HTERT RPE-1 (cell line): Measurements from ENCODE around the gene PPHLN1.

ENCODE experiments used
- in situ Hi-C: fragments of 300-500 bp; cut with MboI; formaldehyde crosslinking; loops from 4 replicates; pipeline ENCODE4 v1.14.3; 2020; ENCODE audit warnings: low sequenced_read_pairs

PPHLN1 gene

GRCh38 chr12:42325653-42326474 lies at the start of gene PPHLN1, which contains the start of gene ZCRB1:
Gene PPHLN1, plus strand, starts transcription at chr12:42326167. Its CDS starts 9,736 bp downstream, at chr12:42335903.
Gene ZCRB1, minus strand, starts transcription at chr12:42326094. Its CDS starts 1,992 bp downstream, at chr12:42324102.
- in situ Hi-C loops: no loop called here

- in situ Hi-C loops: no loop called here
These were observed 48.4 kb upstream of the PPHLN1 start for GRCh38 chr12:42277396-42278127.

GRCh38 chr12:42278128-42278510 lies 47.8 kb upstream of the PPHLN1 start:
- in situ Hi-C loops: no loop called here

- in situ Hi-C loops: no loop called here
These were observed 44.7 kb upstream of the PPHLN1 start for GRCh38 chr12:42281278-42281677.

- in situ Hi-C loops: no loop called here
These were observed 44.1 kb upstream of the PPHLN1 start for GRCh38 chr12:42281844-42282243.

GRCh38 chr12:42282294-42282693 lies 43.7 kb upstream of the PPHLN1 start:
- in situ Hi-C loops: no loop called here

GRCh38 chr12:42283739-42284138 lies 42.2 kb upstream of the PPHLN1 start:
- in situ Hi-C loops: no loop called here

GRCh38 chr12:42284157-42284556 lies 41.8 kb upstream of the PPHLN1 start:
- in situ Hi-C loops: no loop called here

GRCh38 chr12:42284876-42285275 lies 41.1 kb upstream of the PPHLN1 start:
- in situ Hi-C loops: no loop called here

GRCh38 chr12:42285431-42285830 lies 40.5 kb upstream of the PPHLN1 start:
- in situ Hi-C loops: no loop called here

- in situ Hi-C loops: no loop called here
These were observed 39.2 kb upstream of the PPHLN1 start for GRCh38 chr12:42286741-42287140.

- in situ Hi-C loops: no loop called here
These were observed 37.4 kb upstream of the PPHLN1 start for GRCh38 chr12:42288544-42288943.

- in situ Hi-C loops: no loop called here
These were observed 34.3 kb upstream of the PPHLN1 start for GRCh38 chr12:42291680-42292079.

- in situ Hi-C loops: no loop called here
These were observed 29.4 kb upstream of the PPHLN1 start for GRCh38 chr12:42296503-42297109.

GRCh38 chr12:42298887-42299286 lies 27.1 kb upstream of the PPHLN1 start:
- in situ Hi-C loops: no loop called here

- in situ Hi-C loops: no loop called here
These were observed 26.3 kb upstream of the PPHLN1 start for GRCh38 chr12:42299392-42300308.

GRCh38 chr12:42306297-42306696 lies 19.7 kb upstream of the PPHLN1 start:
- in situ Hi-C loops: no loop called here

GRCh38 chr12:42308390-42308789 lies 17.6 kb upstream of the PPHLN1 start:
- in situ Hi-C loops: no loop called here

- in situ Hi-C loops: no loop called here
These were observed 16.0 kb upstream of the PPHLN1 start for GRCh38 chr12:42309996-42310395.

- in situ Hi-C loops: no loop called here
These were observed 10.9 kb upstream of the PPHLN1 start for GRCh38 chr12:42315108-42315507.

- in situ Hi-C loops: no loop called here
These were observed 5.2 kb upstream of the PPHLN1 start for GRCh38 chr12:42320796-42321195.
